Body of pancreas (tissue), 4 donors: ENCODE results near the gene SLC5A4.
"Not testable (repeated sequence)": the region's sequence is repeated elsewhere in the genome, so short reads cannot be mapped to it uniquely, and the experiment has no call there.

Experiments used
- POLR2A ChIP-seq, 3 donors: fragments of 450-650 bp; IDR thresholded peaks; one replicate each; pipeline ENCODE4 v1.6.1; 2016; ENCODE audit warnings: antibody characterized with exemption in 3 of 3, mild to moderate bottlenecking in 2 of 3
- TF ChIP-seq, protein P1 (sequence below), 7 experiments: fragments of 450-650 bp in 4 of 7; fragments of 200-600 bp in 3 of 7; sonication (generic) in 3 of 7; IDR thresholded peaks; one replicate each; pipeline ENCODE4 v1.5.1; 2016 to 2019; ENCODE audit warnings: antibody characterized with exemption in 7 of 7

GRCh38 chr22:32197553-32198226 lies 57.5 kb downstream of the SLC5A4 start:
- TF ChIP-seq, protein P1, sequence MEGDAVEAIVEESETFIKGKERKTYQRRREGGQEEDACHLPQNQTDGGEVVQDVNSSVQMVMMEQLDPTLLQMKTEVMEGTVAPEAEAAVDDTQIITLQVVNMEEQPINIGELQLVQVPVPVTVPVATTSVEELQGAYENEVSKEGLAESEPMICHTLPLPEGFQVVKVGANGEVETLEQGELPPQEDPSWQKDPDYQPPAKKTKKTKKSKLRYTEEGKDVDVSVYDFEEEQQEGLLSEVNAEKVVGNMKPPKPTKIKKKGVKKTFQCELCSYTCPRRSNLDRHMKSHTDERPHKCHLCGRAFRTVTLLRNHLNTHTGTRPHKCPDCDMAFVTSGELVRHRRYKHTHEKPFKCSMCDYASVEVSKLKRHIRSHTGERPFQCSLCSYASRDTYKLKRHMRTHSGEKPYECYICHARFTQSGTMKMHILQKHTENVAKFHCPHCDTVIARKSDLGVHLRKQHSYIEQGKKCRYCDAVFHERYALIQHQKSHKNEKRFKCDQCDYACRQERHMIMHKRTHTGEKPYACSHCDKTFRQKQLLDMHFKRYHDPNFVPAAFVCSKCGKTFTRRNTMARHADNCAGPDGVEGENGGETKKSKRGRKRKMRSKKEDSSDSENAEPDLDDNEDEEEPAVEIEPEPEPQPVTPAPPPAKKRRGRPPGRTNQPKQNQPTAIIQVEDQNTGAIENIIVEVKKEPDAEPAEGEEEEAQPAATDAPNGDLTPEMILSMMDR (IDR thresholded peaks at IDR 0.05): not testable (repeated sequence)
- not testable (repeated sequence) for TF ChIP-seq POLR2A (IDR thresholded peaks at IDR 0.05)
